B cell (primary cell): ENCODE data around the gene SLC36A4. TPM values are rescaled to one million over a fixed set of nuclear protein-coding genes. Genes with fewer than 3 reads are reported as not detected.

Experiments
- ATAC-seq: fragments of 200-7000 bp; cut with Tn5 transposase; one replicate; pipeline ENCODE4 v1.10.0; 2021; ENCODE audit warnings: low read depth, mild to moderate bottlenecking, moderate number of reproducible peaks, moderate library complexity
- CTCF ChIA-PET: fragments of 350-600 bp; sonication (Branson Sonifier 250); formaldehyde crosslinking; loops from one replicate; lab custom pipeline; 2021; ENCODE audit warnings: antibody characterized with exemption, inconsistent platforms; lab: Charles Lee
- POLR2A ChIA-PET: fragments of 350-600 bp; sonication (Branson Sonifier 250); formaldehyde crosslinking; loops from one replicate; lab custom pipeline; 2021; ENCODE audit warnings: antibody characterized with exemption; lab: Charles Lee
- DNase-seq: peaks from one replicate; pipeline ENCODE4 v3.0.0; 2013
- H2AFZ ChIP-seq: 2 replicates; pipeline ENCODE4 v1.6.1; 2012; ENCODE audit warnings: mild to moderate bottlenecking, low read depth, low read length; ENCODE audit not compliant: insufficient read depth, poor library complexity, severe bottlenecking
- H3K27ac ChIP-seq, 2 donors: 1 replicate in 1 of 2; 2 replicates in 1 of 2; pipeline ENCODE4 v1.5.1; 2012 to 2013; ENCODE audit warnings: low read length in 2 of 2, mild to moderate bottlenecking in 2 of 2, moderate library complexity in 1 of 2
- H3K27me3 ChIP-seq, 4 experiments: fragments of 200-600 bp in 1 of 4; sonication (generic) in 1 of 4; replicated peaks in 1 of 4; 1 replicate in 2 of 4; 2 replicates in 2 of 4; pipeline versions ENCODE4 v1.6.1 to v1.7.0; 2013 to 2016; ENCODE audit warnings: low read length in 3 of 4, mild to moderate bottlenecking in 2 of 4, mixed read lengths in 1 of 4, moderate library complexity in 1 of 4; ENCODE audit not compliant: insufficient read depth in 4 of 4, control insufficient read depth in 3 of 4; ENCODE audit errors: control extremely low read depth in 1 of 4
- H3K36me3 ChIP-seq, 2 experiments: replicated peaks in 1 of 2; 1 replicate in 1 of 2; 2 replicates in 1 of 2; pipeline versions ENCODE4 v1.6.1 to v1.7.1; 2013; ENCODE audit warnings: low read length in 1 of 2; ENCODE audit not compliant: insufficient read depth in 2 of 2, control insufficient read depth in 1 of 2; ENCODE audit errors: control extremely low read depth in 1 of 2, extremely low read depth in 1 of 2
- H3K4me1 ChIP-seq, 2 donors: fragments of 200-600 bp in 1 of 2; sonication (generic) in 1 of 2; 1 replicate in 1 of 2; 2 replicates in 1 of 2; pipeline versions ENCODE4 v1.5.1 to v1.6.1; 2013 to 2017; ENCODE audit warnings: low read length in 2 of 2; ENCODE audit not compliant: control insufficient read depth in 2 of 2, insufficient read depth in 2 of 2
- H3K4me2 ChIP-seq: replicated peaks from 2 replicates; pipeline ENCODE3; 2012; ENCODE audit warnings: mild to moderate bottlenecking, low read depth, low read length; ENCODE audit not compliant: poor library complexity, severe bottlenecking
- H3K4me3 ChIP-seq, 5 experiments: fragments of 200-600 bp in 1 of 5; sonication (generic) in 1 of 5; 1 replicate in 3 of 5; 2 replicates in 2 of 5; pipeline versions ENCODE4 v1.5.1 to v1.7.0; 2011 to 2016; ENCODE audit warnings: low read length in 4 of 5, mild to moderate bottlenecking in 4 of 5, low read depth in 2 of 5, control low read depth in 1 of 5, moderate library complexity in 1 of 5; ENCODE audit not compliant: insufficient read depth in 1 of 5; ENCODE audit errors: control extremely low read depth in 1 of 5, extremely low read depth in 1 of 5
- H3K79me2 ChIP-seq: fragments of 200-600 bp; sonication (generic); one replicate; pipeline ENCODE4 v1.6.0; 2016; ENCODE audit warnings: low read length; ENCODE audit not compliant: control insufficient read depth, insufficient read depth
- H3K9ac ChIP-seq: fragments of 200-600 bp; sonication (generic); 2 replicates; pipeline ENCODE4 v1.6.1; 2017; ENCODE audit warnings: mild to moderate bottlenecking, low read length, moderate library complexity
- H3K9me3 ChIP-seq, 3 donors: one replicate each; pipeline versions ENCODE4 v1.6.1 to v1.7.1; 2013; ENCODE audit warnings: low read length in 2 of 3; ENCODE audit not compliant: control insufficient read depth in 2 of 3, insufficient read depth in 1 of 3; ENCODE audit errors: control extremely low read depth in 1 of 3
- H4K20me1 ChIP-seq: 2 replicates; pipeline ENCODE4 v1.6.0; 2012; ENCODE audit warnings: mild to moderate bottlenecking, low read length; ENCODE audit not compliant: insufficient read depth, control insufficient read depth, poor library complexity, severe bottlenecking
- H3K27ac Mint-ChIP-seq: one replicate; pipeline ENCODE4 v1.8.0; 2021; ENCODE audit warnings: mixed read lengths
- H3K27me3 Mint-ChIP-seq: one replicate; pipeline ENCODE4 v1.8.0; 2021; ENCODE audit warnings: mixed read lengths
- H3K4me1 Mint-ChIP-seq: one replicate; pipeline ENCODE4 v1.8.0; 2021; ENCODE audit warnings: mixed read lengths
- H3K4me3 Mint-ChIP-seq: one replicate; pipeline ENCODE4 v1.8.0; 2021; ENCODE audit warnings: mixed read lengths
- H3K9me3 Mint-ChIP-seq: one replicate; pipeline ENCODE4 v1.8.0; 2022; ENCODE audit warnings: mixed read lengths; ENCODE audit not compliant: insufficient read depth
- EZH2 ChIP-seq: IDR thresholded peaks from 2 replicates; pipeline ENCODE4 v1.6.1; 2012; ENCODE audit warnings: borderline replicate concordance, low read depth, mild to moderate bottlenecking, moderate library complexity, low read length; ENCODE audit not compliant: insufficient read depth, poor library complexity, severe bottlenecking
- WGBS: methylation state at CpG from one replicate; pipeline ENCODE4 v1.1.5; 2013; ENCODE audit warnings: missing lambda C conversion rate; ENCODE audit not compliant: insufficient coverage; 5-methylcytosine and 5-hydroxymethylcytosine counted together
- intact Hi-C: fragments of 100-400 bp; cut with micrococcal nuclease; formaldehyde crosslinking; loops from one replicate; pipeline ENCODE4 v1.10.0; 2022
- polyA plus RNA-seq: library from polyadenylated mRNA; depleted of rRNA; stranded (reverse); fragments of >200 nt; gene quantifications from 2 replicates; pipeline ENCODE4 v1.2.3, GENCODE V29; 2012
- total RNA-seq, 2 donors: library from RNA; stranded (reverse); fragments of 120-200 nt in 1 of 2; gene quantifications; 1 replicate in 1 of 2; 2 replicates in 1 of 2; pipeline versions ENCODE4 v1.2.3 to v1.2.4, GENCODE V29; 2013 to 2022
- TF ChIP-seq, protein P1 (sequence below): fragments of 200-600 bp; IDR thresholded peaks from one replicate; pipeline ENCODE4 v1.8.0; 2022; ENCODE audit warnings: antibody characterized with exemption, mild to moderate bottlenecking

SLC36A4 gene
- total and polyA plus RNA-seq, 2 donors (not counting 1 experiment from before 2014, with no cell fraction given) = 8.6 to 28.2 TPM

DNA sequence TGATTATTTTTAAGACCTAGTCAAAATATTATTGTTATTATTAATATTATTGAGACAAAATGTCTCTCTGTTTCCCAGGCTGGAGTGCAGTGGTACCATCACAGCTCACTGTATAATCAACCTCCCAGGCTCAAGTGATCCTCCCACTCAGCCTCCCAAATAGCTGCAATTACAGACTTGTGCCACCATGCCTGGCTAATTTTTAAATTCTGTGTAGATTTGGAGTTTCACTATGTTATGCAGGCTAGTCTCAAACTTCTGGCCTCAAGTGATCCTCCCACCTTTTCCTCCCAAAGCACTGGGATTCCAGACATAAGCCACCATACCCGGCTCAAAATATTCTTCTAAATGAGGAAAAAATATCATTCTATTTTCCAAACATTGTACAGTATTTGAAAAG lies 37.0 kb downstream of the SLC36A4 start:
- Histone ChIP-seq H2AFZ (no peak overlapping the region), H3K9ac (no peak overlapping the region), H3K4me3 (no peak overlapping the region), H3K9me3 (peaks cover 0 to 4% (median 0%) of the 10 kb centered on the region in 3 donors), H4K20me1 (no peaks in the 10 kb centered on the region), H3K27ac (no peak overlapping the region), H3K4me1 (no peaks in the 10 kb centered on the region), H3K79me2 (no peaks in the 10 kb centered on the region), H3K27me3 (no peaks in the 10 kb centered on the region), H3K36me3 (peaks cover 17 to 25% of the 10 kb centered on the region in 2 experiments), H3K4me2 (no peak overlapping the region)
- no CpG with 5 or more reads among the region's 1 CpG for WGBS
- Mint-ChIP-seq H3K4me3 (no peak overlapping the region), H3K4me1 (no peaks in the 10 kb centered on the region), H3K9me3 (peaks cover 2% of the 10 kb centered on the region), H3K27ac (no peak overlapping the region), H3K27me3 (no peaks in the 10 kb centered on the region)
- CTCF ChIA-PET = no interaction called here
- ATAC-seq = no peak
- POLR2A ChIA-PET = no interaction called here
- no peak for DNase-seq
- TF ChIP-seq, protein P1, sequence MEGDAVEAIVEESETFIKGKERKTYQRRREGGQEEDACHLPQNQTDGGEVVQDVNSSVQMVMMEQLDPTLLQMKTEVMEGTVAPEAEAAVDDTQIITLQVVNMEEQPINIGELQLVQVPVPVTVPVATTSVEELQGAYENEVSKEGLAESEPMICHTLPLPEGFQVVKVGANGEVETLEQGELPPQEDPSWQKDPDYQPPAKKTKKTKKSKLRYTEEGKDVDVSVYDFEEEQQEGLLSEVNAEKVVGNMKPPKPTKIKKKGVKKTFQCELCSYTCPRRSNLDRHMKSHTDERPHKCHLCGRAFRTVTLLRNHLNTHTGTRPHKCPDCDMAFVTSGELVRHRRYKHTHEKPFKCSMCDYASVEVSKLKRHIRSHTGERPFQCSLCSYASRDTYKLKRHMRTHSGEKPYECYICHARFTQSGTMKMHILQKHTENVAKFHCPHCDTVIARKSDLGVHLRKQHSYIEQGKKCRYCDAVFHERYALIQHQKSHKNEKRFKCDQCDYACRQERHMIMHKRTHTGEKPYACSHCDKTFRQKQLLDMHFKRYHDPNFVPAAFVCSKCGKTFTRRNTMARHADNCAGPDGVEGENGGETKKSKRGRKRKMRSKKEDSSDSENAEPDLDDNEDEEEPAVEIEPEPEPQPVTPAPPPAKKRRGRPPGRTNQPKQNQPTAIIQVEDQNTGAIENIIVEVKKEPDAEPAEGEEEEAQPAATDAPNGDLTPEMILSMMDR = no peak
- no peak for TF ChIP-seq EZH2
- intact Hi-C loops = no loop called here

DNA sequence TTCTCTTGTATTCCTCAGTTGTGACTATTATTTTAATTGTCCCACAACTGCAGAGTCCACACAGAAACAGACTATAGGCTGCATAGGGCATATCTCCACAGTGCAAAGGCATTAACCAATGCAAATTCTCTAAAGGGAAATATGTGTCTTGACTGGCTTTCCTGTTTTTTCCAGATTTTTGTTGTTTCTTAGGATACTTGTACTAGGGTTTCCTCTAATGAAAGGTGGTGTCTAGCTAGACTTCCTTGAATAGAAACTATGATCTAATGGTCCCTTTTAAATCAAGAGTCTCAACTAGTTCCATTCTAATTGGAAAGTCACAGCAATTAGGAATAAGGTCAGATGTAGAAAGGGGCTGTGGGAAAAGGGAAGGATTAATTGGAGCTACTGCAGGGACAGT lies 37.6 kb downstream of the SLC36A4 start:
- Histone ChIP-seq H3K27ac (no peak overlapping the region), H3K36me3 (peaks cover 17 to 25% of the 10 kb centered on the region in 2 experiments), H3K4me2 (no peak overlapping the region), H3K9me3 (peaks cover 0 to 4% (median 0%) of the 10 kb centered on the region in 3 donors), H4K20me1 (no peaks in the 10 kb centered on the region), H3K4me3 (no peak overlapping the region), H3K4me1 (no peaks in the 10 kb centered on the region), H3K27me3 (no peaks in the 10 kb centered on the region), H3K79me2 (no peaks in the 10 kb centered on the region), H3K9ac (no peak overlapping the region), H2AFZ (no peak overlapping the region)
- no peak for TF ChIP-seq EZH2
- TF ChIP-seq, protein P1 = no peak
- Mint-ChIP-seq H3K27ac (no peak overlapping the region), H3K4me1 (no peaks in the 10 kb centered on the region), H3K9me3 (peaks cover 2% of the 10 kb centered on the region), H3K27me3 (no peaks in the 10 kb centered on the region), H3K4me3 (no peak overlapping the region)
- intact Hi-C loops = no loop called here
- ATAC-seq = no peak
- ChIA-PET CTCF (no interaction called here), POLR2A (no interaction called here)
- DNase-seq = no peak
